ENCODE measurements around the gene LRRN3.

The LRRN3 gene

DNA sequence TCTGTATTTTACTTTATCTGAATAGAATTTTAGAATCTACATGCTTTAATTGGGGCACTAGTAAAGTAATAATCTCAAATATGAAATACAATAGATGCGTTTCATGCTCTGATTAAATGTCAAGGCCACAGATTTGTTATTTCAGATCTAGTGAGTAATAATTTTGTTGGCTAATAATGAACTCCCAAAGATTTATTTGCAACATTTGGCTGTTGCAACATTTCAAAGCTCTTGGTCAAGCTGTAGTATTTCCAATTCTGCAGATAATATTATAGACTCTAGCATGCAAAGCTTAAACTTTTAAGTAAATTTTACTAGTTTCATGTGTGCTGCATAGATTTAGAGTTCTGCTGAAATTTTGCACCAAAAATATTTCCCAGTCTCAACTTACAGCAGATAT, 16.7 kb downstream of the LRRN3 start:
- DNase-seq, result no peak

DNA sequence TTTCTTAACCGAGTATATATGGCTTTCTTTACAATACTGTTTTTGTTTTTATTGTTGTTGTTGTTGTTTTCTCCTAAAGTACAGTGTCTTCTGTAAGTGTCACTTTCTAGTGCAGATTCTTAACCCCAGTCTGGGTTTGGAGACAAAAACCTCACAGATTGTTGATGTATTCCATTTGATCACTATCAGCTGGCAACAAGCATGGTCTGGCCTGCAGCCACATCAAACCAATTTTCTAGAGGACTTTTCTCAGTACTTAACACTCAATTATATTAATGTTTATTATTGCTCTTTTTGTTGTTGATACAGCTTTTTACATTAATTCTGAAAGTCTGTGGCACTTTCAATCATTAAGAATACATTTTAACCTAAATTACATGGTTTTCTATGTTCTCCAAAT, 17.1 kb downstream of the LRRN3 start:
- DNase-seq, result peak; percentile 80

DNA sequence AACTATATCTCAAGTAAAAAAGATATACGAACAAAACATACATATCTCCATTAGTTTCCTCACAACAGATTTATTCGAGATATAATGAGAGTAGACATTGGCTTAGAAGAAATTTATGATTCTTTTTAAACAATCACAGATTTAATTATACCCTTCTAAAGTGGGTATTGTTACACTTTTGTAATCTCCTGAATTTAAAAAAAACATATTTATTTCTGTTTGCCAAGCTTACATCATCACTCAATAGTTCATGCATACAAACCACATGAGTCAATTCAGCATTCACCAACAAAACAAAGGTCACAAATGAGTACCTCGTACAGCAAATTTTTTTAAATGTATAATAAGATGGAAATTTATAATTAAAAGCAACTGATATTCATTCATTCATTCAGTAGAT, 17.6 kb downstream of the LRRN3 start:
- peak; percentile 80 for DNase-seq

DNA sequence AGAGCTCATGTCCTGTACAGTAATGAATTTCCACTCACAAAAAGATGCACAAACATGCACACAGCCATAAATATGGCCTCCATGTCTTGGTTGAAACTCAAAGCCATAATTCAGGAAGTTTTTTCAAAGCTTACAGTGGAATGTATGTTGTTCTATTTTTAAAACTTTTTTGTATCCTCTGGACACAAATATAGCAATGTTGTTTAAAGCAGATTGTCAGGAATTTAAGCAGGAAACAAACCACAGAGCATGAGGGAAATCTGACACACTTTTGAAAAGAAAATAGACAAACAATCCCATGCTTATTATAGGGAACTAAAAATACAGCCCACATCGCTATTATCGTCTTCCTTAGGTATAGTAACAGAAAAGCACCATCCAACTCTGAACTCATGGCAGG, 21.5 kb downstream of the LRRN3 start:
- DNase-seq, result no peak

DNA sequence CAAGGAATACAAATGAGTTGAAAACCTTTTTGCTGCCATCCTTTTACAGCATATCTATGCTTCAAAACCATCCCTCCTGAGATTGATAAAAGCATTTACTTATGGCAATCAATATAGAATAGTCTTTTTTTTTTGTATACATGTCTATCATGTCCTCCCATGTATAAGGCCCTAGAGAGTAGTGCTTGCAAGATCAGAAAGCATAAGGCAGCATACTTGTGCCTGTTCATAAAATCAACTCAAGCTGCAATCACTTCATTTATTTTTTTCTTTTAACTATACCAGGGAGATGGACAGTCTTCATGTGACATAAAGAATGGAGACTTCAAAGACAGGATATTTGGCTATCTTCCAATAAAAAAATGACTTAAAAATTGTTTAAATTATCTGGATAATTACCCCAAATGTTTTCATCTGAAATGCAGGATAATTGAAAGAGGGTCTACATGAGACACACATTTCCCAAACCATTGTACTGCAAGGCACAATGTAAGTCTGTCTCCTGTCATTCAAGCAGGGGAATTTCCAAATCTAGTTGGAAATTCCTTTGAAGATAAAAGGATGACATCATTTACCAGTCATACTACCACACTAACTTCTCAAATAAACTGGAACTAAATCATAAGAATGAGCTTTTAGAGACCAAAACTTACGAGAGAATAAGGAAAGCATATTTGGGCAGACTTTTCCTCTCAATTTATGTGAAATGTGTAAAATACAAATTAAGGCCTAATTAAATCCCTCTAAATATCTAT, 22.5 kb downstream of the LRRN3 start:
- no peak for DNase-seq

DNA sequence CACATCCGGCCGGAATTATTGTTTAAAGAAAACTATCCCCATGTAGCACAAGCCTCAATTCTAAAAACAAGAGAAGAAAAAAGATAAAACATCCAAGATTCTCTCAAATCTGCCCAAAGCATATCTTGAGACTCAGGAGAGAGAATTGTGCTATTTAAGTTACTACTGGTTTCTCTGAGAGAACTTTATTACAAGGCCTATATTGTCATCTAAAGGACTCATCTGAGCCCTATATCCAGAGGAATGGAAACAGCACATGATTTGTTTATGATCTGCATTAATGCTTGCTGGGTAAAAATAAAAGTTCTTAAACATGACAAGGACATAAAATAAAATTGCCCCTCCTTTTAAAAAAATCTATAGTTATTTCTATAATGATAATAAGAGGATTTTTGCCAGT, 25.0 kb downstream of the LRRN3 start:
- no peak for DNase-seq

DNA sequence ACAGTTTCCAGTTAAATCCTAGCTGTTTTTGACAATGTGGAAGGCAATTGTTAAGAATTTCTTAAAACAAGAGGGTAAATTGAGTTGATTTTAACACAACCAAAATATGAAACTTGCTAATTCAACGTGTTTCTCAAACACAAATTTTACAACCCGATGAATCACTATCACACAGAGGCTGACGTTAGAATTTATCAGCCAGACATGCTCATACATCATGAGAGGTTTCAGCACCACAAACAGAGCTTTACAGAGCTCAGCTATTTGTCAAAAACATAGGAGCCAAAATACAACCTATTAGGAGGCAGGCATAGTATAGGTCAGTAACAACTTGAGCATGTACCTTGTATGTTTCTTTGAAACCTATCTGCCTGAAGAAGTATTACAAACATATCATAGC, 36.1 kb downstream of the LRRN3 start:
- DNase-seq, result no peak

DNA sequence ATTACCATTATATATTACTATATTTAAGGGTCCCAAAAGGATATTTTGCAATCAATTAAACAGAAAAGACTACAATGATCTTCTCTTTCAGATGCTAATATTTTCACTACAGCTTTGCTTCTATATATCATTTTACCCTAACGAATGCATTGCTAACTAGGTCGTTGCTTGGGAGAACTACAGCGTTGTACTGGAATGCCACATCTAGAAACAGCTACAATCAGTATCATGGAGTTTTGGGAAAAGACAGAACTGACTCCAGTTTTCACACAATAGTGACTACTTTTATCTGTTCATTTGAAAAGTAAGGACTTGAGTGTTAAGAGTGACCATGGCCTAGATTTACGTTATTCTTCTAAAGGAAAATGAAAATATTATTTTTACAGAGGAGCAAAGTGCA, 38.5 kb downstream of the LRRN3 start:
- no peak for DNase-seq

DNA sequence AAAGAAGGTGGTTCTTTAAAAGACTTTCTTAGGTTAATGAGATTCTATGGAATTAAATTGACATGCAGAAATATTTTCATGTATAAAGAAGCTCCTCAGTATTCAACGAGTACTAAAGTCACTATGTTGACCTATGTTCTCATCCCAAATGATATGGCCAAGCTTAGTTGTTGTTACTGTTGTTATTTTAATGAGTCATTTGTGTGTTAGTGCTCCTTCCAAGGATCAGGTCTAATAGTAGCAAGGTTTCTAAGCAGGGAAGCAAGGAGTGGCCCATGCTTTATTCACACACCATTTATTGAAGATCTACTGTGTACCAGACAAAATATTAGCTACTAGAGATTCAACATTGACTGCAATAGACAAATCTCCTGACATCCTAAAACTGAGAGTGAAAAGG, 41.9 kb downstream of the LRRN3 start:
- DNase-seq, result no peak

DNA sequence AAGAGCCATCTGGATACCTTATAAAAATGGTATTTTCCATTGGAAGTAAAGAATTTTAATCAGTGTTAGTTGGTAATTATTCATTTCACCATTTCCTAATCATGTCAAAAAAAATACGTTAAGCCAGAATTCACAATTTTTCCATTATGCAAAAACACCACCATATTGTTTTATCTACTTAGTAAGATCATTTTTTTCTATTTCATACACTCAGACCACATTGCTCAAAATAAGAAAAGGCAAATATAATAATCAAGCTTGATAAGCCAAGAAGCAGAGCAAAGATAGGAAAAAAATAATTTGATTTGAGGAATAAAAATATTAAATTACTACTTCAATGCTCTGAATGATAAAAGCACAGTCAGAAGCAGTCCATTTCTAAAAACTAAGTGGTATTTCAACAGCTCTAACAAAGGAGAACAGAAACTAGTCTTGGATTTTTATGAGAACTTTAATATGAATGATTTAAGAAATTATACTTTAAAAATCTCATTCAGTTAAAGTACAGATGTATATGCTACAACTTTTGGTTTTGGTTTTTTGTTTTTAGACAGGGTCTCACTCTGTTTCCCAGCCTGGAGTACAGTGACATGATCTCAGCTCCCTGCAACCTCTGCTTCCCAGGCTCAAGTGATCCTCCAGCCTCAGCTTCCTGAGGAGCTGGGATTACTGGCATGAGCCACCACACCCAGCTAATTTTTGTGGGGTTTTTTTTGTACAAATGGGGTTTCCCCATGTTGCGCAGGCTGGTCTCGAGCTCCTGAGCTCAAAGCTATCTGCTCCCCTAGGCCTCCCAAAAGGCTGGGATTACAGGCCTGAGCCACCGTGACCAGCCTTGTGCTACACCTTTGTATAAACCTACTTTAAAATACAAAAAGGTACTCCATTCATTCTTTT, 46.6 kb downstream of the LRRN3 start:
- no peak for DNase-seq

DNA sequence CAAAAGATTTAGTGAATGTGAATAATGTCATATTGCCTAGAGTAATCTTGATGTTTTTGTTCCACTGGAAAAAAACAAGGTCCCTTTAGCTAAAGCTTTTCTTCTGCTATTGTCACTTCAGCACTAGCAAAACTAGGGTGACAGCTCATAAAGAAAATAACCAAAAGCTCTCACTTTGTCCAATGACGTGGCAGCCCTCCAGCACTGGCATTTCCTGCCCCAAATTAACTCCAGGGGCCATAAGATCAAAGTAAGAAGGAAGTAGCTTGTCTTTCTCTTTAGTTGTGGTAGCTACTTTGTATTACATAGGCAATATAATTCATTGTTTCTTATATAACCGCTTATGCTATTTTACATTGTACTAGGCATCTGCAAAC, 47.3 kb downstream of the LRRN3 start:
- DNase-seq, result no peak

DNA sequence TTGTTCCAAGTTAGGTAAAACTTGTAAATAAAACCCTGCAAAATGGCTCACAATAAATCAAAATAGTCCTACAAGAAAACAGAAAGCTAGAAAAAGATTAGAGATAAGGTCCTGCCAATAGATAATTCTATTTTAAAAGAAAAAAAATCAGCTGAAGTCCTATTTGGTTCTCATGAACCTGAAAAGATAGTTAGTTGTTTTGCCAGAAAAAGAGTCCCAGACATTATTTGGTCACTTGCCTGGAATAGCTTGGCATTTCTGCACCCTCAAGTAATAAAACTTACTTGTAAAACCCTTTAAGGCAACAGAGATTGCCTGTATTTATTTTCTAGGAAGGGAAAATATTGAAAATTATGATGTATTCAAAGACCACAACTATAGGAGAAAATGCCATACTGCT, 47.7 kb downstream of the LRRN3 start:
- no peak for DNase-seq

DNA sequence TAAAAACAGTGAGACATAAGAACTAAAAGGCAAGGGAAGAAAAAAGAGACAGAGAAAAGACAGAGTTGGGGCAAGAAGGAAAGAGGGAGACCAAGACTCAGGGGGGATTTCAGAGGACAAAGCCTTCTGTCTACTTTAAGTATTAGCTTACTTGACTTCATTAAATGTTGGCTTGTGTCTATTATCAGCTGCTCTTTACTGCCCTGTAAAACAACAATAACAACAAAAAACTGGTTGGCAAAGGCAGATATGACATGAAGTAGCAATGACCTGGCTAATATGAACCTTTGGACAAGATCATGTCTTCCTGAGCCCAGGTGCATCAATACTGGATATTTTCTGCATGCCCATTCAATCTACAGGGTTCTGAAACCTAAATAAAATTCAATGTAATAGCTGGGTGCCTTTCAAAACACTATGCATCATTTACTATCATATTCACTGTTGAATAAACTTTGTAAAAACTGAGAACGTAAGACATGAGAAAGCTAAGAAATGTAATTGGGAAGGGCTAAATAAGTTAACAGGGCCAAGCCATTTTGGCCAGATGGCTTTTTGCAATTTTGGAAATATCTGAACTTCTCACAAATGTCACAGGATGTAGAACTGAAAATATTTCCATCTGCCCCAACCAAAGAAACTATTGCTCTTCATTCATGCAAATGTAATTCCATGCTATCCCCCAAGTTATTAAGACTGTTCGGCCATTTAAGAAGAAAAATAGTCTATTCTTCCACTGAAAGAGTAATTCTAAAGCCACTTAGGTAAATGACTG, 49.4 kb downstream of the LRRN3 start:
- DNase-seq, result no peak

DNA sequence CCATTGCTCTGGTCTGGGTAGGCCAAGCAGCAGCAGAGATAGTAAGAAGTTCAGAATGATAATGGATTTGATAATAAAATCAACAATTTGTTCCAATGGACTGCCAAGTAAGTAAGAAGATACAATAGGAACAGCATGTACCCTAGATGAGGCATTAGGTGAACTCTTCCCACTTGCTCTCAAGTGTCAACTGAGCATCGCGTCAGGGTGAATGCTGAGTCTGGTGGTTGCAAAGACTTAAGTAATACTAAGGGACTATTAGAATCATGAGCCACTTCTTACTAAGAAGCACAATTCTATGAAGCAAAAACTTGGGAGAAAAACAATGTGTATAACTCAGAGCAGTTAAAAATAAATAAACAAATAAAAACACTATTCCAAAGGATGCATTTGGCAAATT, 54.5 kb downstream of the LRRN3 start:
- DNase-seq, result no peak

DNA sequence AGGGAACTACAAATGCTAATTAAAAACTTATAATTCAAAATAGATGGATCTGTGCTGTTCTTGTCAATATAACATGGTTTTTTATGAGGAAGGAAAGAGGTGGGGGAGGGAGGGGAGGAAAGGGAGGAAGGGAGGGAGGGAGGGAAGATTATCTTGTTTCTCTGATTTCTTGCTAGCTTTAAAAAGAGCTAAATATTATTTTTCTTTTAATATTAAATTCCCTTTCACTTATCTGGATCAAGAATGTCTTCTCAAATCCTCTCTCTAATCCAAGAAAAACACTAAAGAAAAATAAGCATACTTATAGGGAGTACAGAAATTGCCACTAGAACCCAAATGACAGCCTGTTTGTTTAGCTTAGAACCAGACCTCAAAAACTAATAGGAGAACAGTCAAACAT, 55.2 kb downstream of the LRRN3 start:
- no peak for DNase-seq

DNA sequence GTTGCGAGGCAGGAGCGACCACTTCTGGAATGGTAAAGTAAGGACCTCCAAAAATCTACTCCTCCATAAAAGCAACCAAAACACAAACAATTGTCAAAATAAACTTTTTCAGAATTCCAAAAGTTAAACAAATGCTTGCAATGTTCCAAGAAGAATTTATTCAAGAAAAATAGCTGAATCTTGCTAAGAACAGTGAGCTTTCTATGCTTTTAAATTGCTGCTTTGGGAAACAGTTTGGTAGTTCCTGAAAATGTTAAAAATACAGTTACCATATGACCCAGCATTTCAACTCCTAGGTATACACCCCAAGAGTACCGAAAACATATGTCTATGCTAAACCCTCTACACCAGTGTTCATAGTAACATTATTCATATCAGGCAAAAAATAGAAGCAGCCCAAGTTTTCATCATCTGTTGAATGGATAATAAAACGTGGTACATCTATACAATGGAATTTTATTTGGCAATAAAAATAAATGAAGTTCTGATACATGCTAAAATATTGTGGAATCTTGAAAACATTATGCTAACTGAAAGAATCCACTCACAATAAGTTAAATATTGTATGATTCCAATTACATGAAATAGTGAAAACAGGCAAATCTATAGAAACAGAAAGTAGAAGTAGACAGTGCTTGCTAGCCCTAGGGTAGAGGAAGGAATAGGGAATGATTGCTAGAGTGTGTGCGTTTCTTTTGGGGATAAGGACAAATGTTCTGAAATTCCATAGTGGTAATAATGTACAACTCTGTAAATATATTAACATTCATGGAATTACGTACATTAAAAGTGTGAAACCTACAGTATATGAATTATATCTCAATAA, 57.0 kb downstream of the LRRN3 start:
- no peak for DNase-seq

DNA sequence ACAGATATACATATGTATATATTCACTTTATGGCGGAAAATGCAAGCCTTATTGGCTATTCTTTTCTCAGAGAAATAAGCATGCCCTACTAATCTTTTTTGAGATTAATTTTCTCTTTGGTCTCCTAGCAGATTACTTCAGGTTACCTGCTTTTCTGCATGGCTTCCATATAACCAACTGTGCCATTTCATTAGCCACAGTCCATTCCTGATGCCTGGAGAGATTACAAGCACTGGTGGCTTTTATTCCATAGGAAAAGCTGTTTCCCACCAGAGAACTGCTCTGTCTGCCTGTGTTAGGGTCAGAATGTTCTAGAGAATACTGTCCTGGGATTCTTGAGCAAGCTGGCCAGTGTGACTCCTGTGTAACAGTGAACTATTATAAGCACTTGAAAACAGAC, 59.8 kb downstream of the LRRN3 start:
- no peak for DNase-seq

DNA sequence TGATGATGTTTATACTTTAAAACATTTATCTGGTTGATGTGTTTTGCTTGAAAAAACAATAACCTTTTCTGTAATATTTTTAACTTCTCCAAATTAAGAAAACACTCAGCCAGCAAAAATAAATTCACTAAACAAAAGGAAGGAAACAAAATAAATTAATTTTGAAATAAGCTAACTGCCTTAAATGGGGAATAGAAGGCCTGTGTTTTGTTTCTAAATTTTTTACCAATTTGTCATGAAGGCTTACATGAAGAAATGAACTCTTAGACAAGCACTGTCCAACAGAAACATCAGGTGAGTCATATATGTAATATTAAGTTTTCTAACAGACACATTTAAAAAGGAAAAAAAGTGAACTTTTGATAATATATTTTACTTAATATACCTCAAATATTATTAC, 68.5 kb downstream of the LRRN3 start:
- no peak for DNase-seq

DNA sequence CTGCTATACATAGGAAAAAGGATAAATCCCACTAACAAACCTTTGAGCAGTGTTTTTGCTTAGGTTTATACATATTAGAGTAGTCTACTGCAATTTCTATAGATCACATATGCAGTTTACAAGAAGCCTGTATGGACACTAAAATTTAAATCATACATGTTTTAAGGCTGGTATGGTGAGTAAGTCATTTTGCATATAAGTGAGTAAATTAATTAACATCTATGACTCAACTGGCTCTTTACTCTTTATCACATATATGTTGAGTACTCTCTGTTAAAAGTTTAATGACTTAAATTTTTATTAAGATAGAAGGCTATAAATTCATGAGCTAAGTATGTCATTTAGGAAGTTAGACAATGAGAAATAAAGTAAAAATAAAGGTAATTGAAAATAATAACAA, 69.4 kb downstream of the LRRN3 start:
- no peak for DNase-seq

DNA sequence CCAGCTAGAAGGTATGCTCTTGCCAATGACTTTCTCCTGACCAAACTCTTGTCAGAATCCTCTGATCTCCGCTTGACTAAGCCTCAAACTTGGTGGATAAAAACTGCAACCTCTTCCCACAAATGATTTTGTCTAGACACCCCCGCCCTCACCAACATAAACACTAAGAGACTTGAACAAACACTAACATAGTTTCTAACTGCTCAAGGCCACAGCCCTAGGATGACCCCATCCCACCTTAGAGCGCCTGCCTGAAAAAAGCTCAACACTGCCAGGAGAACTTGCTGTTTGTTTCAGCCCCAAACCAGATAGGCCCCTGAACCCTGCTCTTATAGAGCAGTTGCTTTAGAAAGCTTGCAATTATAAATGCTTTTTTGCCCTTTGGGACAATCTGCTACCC, 71.8 kb downstream of the LRRN3 start:
- DNase-seq, result no peak

DNA sequence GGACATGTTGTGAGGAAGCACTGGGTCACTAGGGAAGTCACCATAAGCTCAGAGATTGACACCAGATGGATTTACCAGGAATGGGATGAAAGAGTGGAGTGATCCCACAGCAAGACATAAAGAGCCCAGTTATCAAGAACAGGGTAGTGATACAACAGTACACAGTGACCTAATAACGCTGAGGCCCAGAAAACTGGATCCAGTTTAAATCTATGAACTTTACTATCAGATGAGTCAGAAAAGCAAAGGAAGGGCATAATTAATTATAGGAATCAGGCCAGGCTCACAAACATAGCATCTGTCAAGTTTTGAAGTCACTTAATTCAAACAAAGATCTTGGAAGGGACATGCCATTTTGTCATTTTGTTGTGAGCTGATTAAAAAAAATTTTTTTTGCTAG, 73.5 kb downstream of the LRRN3 start:
- DNase-seq, result no peak

DNA sequence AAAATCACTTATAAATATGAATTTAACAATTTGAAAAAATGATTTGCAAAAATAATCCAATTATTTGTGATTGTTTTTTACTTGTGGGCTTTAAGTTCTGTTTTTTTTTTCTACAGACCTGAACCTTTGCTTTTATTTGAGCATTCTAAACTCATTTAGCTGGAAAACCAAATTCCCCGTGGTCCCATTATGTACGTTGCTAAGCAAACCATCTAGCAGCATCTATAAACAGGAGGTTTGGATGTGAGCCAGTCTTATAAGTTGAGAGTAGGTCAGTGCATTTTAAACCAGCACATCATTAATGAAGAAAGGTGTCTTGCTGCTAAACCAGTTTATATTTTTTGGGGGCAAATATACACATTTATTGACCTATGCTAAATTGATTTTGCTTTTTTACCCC, 77.3 kb downstream of the LRRN3 start:
- DNase-seq, result peak; percentile 54
